GM23338 (cell line): Measurements from ENCODE around the gene ITPR2. TPM values are rescaled to one million over a fixed set of nuclear protein-coding genes. Genes with fewer than 3 reads are reported as not detected.

Experiments used
- ATAC-seq: fragments of 200-7000 bp; cut with Tn5 transposase; 3 replicates; pipeline ENCODE4 v1.9.1; 2020
- DNase-seq: peaks from one replicate; pipeline ENCODE4 v3.0.0-alpha.2; 2015; ENCODE audit warnings: low spot score
- H2AFZ ChIP-seq: fragments of 200-600 bp; sonication (generic); 2 replicates; pipeline ENCODE4 v1.8.0; 2016; ENCODE audit warnings: antibody characterized with exemption, mild to moderate bottlenecking, moderate library complexity
- H3F3A ChIP-seq: fragments of 200-600 bp; sonication (generic); replicated peaks from 2 replicates; pipeline ENCODE4 v1.8.0; 2017; ENCODE audit warnings: antibody characterized with exemption, mixed run types, low read depth
- H3K27ac ChIP-seq: fragments of 200-600 bp; sonication (generic); 2 replicates; pipeline ENCODE4 v1.6.1; 2016; ENCODE audit warnings: low read depth
- H3K27me3 ChIP-seq: fragments of 200-600 bp; sonication (generic); 2 replicates; pipeline ENCODE4 v1.8.0; 2016; ENCODE audit warnings: mild to moderate bottlenecking, mixed run types, moderate library complexity; ENCODE audit not compliant: insufficient read depth
- H3K36me3 ChIP-seq: fragments of 200-600 bp; sonication (generic); 2 replicates; pipeline ENCODE4 v1.8.0; 2016; ENCODE audit warnings: mild to moderate bottlenecking; ENCODE audit not compliant: insufficient read depth
- H3K4me1 ChIP-seq: fragments of 200-600 bp; sonication (generic); 2 replicates; pipeline ENCODE4 v1.8.0; 2016; ENCODE audit warnings: mild to moderate bottlenecking, moderate library complexity; ENCODE audit not compliant: insufficient read depth
- H3K4me2 ChIP-seq: fragments of 200-600 bp; sonication (generic); 2 replicates; pipeline ENCODE4 v1.7.1; 2017; ENCODE audit warnings: mixed run types
- H3K4me3 ChIP-seq: fragments of 200-600 bp; sonication (generic); 2 replicates; pipeline ENCODE4 v1.6.1; 2016; ENCODE audit warnings: mixed run types
- H3K79me2 ChIP-seq: fragments of 200-600 bp; sonication (generic); replicated peaks from 2 replicates; pipeline ENCODE4 v1.8.0; 2017; ENCODE audit warnings: mild to moderate bottlenecking; ENCODE audit not compliant: insufficient read depth
- H3K9me2 ChIP-seq: fragments of 200-600 bp; sonication (generic); 2 replicates; pipeline ENCODE4 v1.8.0; 2017; ENCODE audit not compliant: insufficient read depth
- H4K20me1 ChIP-seq: fragments of 200-600 bp; sonication (generic); replicated peaks from 2 replicates; pipeline ENCODE4 v1.8.0; 2017; ENCODE audit warnings: mild to moderate bottlenecking; ENCODE audit not compliant: insufficient read depth
- H3K27ac Mint-ChIP-seq: 2 replicates; pipeline ENCODE4 v1.8.0; 2020; ENCODE audit warnings: inconsistent platforms, mild to moderate bottlenecking, moderate library complexity, mixed read lengths
- H3K27me3 Mint-ChIP-seq: 3 replicates; pipeline ENCODE4 v1.8.0; 2022; ENCODE audit warnings: low read depth, mild to moderate bottlenecking, moderate library complexity, mixed read lengths, inconsistent platforms; ENCODE audit not compliant: insufficient read depth, poor library complexity
- H3K36me3 Mint-ChIP-seq: 3 replicates; pipeline ENCODE4 v1.8.0; 2021; ENCODE audit warnings: low read depth, mild to moderate bottlenecking, inconsistent platforms, moderate library complexity, mixed read lengths
- H3K4me1 Mint-ChIP-seq: 3 replicates; pipeline ENCODE4 v1.8.0; 2020; ENCODE audit warnings: mild to moderate bottlenecking, inconsistent platforms, mixed read lengths
- H3K4me3 Mint-ChIP-seq: 3 replicates; pipeline ENCODE4 v1.8.0; 2021; ENCODE audit warnings: moderate library complexity, mild to moderate bottlenecking, inconsistent platforms, mixed read lengths
- H3K9me3 Mint-ChIP-seq: 3 replicates; pipeline ENCODE4 v1.8.0; 2020; ENCODE audit warnings: moderate library complexity, mild to moderate bottlenecking, inconsistent platforms, mixed read lengths
- CREB1 ChIP-seq: fragments of 250-450 bp; sonication (Bioruptor Pico); IDR thresholded peaks from 2 replicates; pipeline ENCODE4 v1.5.0; 2020; ENCODE audit warnings: low read depth, mild to moderate bottlenecking, moderate library complexity
- EZH2 ChIP-seq: fragments of 200-600 bp; sonication (generic); IDR thresholded peaks from one replicate; pipeline ENCODE4 v1.8.0; 2017; ENCODE audit warnings: antibody characterized with exemption, mild to moderate bottlenecking, low read depth; ENCODE audit not compliant: unreplicated experiment
- EZH2phosphoT487 ChIP-seq: fragments of 200-600 bp; sonication (generic); IDR thresholded peaks from one replicate; pipeline ENCODE4 v1.8.1; 2018; ENCODE audit warnings: antibody characterized with exemption; ENCODE audit not compliant: unreplicated experiment
- JUNB ChIP-seq: IDR thresholded peaks from one replicate; pipeline ENCODE4 v1.6.1; 2016; ENCODE audit warnings: antibody characterized with exemption; ENCODE audit not compliant: unreplicated experiment
- NANOG ChIP-seq: IDR thresholded peaks from 2 replicates; pipeline ENCODE4 v1.6.1; 2016; ENCODE audit warnings: antibody characterized with exemption, borderline replicate concordance
- POLR2AphosphoS5 ChIP-seq: IDR thresholded peaks from 2 replicates; pipeline ENCODE4 v1.6.1; 2016; ENCODE audit warnings: antibody characterized with exemption, low read depth
- STAT1 ChIP-seq: IDR thresholded peaks from one replicate; pipeline ENCODE4 v1.6.1; 2016; ENCODE audit warnings: antibody characterized with exemption; ENCODE audit not compliant: unreplicated experiment
- ZNF114 ChIP-seq: fragments of 250-450 bp; sonication (Bioruptor Pico); IDR thresholded peaks from 2 replicates; pipeline ENCODE4 v1.5.0; 2020; ENCODE audit warnings: mild to moderate bottlenecking, moderate library complexity
- ZNF331 ChIP-seq: fragments of 250-450 bp; sonication (Bioruptor Pico); IDR thresholded peaks from 2 replicates; pipeline ENCODE4 v1.5.0; 2020; ENCODE audit warnings: low read depth, mild to moderate bottlenecking, moderate library complexity
- ZNF462 ChIP-seq: fragments of 250-450 bp; sonication (Bioruptor Pico); IDR thresholded peaks from 2 replicates; pipeline ENCODE4 v1.5.0; 2020; ENCODE audit warnings: mild to moderate bottlenecking, moderate library complexity
- polyA plus RNA-seq: library from polyadenylated mRNA; unstranded; fragments of >200 nt; fragmentation: Nextera tagmentation; extraction: Ambion mirVana; gene quantifications from 2 replicates; pipeline ENCODE4 v1.2.1, GENCODE V29; 2016
- total RNA-seq: library from RNA; depleted of rRNA; stranded (reverse); fragments of >200 nt; shearing (Covaris generic); gene quantifications from 2 replicates; pipeline ENCODE4 v1.2.3, GENCODE V29; 2014
- TF ChIP-seq, protein P1 (sequence below): IDR thresholded peaks from one replicate; pipeline ENCODE4 v1.6.1; 2018; ENCODE audit warnings: antibody characterized with exemption; ENCODE audit not compliant: unreplicated experiment
- TF ChIP-seq, protein P2 (sequence below): IDR thresholded peaks from 2 replicates; pipeline ENCODE4 v1.6.1; 2016; ENCODE audit warnings: antibody characterized with exemption
- TF ChIP-seq, protein P3 (sequence below), 2 experiments: fragments of 200-600 bp in 1 of 2; sonication (generic) in 1 of 2; conservative IDR thresholded peaks; 2 replicates each; pipeline versions ENCODE4 v1.5.1 to v1.6.1; 2016 to 2017; ENCODE audit warnings: antibody characterized with exemption in 2 of 2, low read depth in 2 of 2, mild to moderate bottlenecking in 2 of 2, moderate library complexity in 1 of 2

Gene ITPR2
- total and polyA plus RNA-seq, 2 experiments from 2014 or later: 44.5 to 65.2 TPM

- no peaks in the 10 kb centered on the region for H3K79me2 ChIP-seq
- H3K4me1 ChIP-seq: no peaks in the 10 kb centered on the region
- no peaks in the 10 kb centered on the region for H3K27me3 ChIP-seq
- Mint-ChIP-seq H3K27me3 (no peaks in the 10 kb centered on the region), H3K36me3 (peaks cover 11% of the 10 kb centered on the region), H3K4me3 (no peak overlapping the region), H3K9me3 (no peaks in the 10 kb centered on the region), H3K27ac (no peak overlapping the region), H3K4me1 (peaks cover 3% of the 10 kb centered on the region; the same call in 1 of the 3 replicates)
- H4K20me1 ChIP-seq: no peaks in the 10 kb centered on the region
- no peak for DNase-seq
- H3K27ac ChIP-seq: no peak overlapping the region; the same call in 1 of the 2 replicates
- no peaks in the 10 kb centered on the region for H3F3A ChIP-seq
- no peak overlapping the region for H2AFZ ChIP-seq
- H3K9me2 ChIP-seq: no peaks in the 10 kb centered on the region
- no peak for TF ChIP-seq CREB1 (CRISPR knock-in tag)
- TF ChIP-seq EZH2: no peak
- no peak for TF ChIP-seq NANOG
- TF ChIP-seq ZNF331 (CRISPR knock-in tag): no peak
- TF ChIP-seq, protein P1, sequence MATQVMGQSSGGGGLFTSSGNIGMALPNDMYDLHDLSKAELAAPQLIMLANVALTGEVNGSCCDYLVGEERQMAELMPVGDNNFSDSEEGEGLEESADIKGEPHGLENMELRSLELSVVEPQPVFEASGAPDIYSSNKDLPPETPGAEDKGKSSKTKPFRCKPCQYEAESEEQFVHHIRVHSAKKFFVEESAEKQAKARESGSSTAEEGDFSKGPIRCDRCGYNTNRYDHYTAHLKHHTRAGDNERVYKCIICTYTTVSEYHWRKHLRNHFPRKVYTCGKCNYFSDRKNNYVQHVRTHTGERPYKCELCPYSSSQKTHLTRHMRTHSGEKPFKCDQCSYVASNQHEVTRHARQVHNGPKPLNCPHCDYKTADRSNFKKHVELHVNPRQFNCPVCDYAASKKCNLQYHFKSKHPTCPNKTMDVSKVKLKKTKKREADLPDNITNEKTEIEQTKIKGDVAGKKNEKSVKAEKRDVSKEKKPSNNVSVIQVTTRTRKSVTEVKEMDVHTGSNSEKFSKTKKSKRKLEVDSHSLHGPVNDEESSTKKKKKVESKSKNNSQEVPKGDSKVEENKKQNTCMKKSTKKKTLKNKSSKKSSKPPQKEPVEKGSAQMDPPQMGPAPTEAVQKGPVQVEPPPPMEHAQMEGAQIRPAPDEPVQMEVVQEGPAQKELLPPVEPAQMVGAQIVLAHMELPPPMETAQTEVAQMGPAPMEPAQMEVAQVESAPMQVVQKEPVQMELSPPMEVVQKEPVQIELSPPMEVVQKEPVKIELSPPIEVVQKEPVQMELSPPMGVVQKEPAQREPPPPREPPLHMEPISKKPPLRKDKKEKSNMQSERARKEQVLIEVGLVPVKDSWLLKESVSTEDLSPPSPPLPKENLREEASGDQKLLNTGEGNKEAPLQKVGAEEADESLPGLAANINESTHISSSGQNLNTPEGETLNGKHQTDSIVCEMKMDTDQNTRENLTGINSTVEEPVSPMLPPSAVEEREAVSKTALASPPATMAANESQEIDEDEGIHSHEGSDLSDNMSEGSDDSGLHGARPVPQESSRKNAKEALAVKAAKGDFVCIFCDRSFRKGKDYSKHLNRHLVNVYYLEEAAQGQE: no peak
- TF ChIP-seq ZNF114 (CRISPR knock-in tag): no peak
- no peak for TF ChIP-seq ZNF462
- no peak for TF ChIP-seq JUNB
- no peak for TF ChIP-seq EZH2phosphoT487
- TF ChIP-seq, protein P2, sequence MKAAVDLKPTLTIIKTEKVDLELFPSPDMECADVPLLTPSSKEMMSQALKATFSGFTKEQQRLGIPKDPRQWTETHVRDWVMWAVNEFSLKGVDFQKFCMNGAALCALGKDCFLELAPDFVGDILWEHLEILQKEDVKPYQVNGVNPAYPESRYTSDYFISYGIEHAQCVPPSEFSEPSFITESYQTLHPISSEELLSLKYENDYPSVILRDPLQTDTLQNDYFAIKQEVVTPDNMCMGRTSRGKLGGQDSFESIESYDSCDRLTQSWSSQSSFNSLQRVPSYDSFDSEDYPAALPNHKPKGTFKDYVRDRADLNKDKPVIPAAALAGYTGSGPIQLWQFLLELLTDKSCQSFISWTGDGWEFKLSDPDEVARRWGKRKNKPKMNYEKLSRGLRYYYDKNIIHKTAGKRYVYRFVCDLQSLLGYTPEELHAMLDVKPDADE: no peak
- TF ChIP-seq, protein P3, sequence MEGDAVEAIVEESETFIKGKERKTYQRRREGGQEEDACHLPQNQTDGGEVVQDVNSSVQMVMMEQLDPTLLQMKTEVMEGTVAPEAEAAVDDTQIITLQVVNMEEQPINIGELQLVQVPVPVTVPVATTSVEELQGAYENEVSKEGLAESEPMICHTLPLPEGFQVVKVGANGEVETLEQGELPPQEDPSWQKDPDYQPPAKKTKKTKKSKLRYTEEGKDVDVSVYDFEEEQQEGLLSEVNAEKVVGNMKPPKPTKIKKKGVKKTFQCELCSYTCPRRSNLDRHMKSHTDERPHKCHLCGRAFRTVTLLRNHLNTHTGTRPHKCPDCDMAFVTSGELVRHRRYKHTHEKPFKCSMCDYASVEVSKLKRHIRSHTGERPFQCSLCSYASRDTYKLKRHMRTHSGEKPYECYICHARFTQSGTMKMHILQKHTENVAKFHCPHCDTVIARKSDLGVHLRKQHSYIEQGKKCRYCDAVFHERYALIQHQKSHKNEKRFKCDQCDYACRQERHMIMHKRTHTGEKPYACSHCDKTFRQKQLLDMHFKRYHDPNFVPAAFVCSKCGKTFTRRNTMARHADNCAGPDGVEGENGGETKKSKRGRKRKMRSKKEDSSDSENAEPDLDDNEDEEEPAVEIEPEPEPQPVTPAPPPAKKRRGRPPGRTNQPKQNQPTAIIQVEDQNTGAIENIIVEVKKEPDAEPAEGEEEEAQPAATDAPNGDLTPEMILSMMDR (conservative IDR thresholded peaks at IDR 0.05; ENCODE audit: low read depth in 2 of 2): no peak
- TF ChIP-seq POLR2AphosphoS5: no peak
- no peak for TF ChIP-seq STAT1
- H3K4me3 ChIP-seq: no peak overlapping the region
- H3K4me2 ChIP-seq: no peak overlapping the region
- no peak for ATAC-seq
- H3K36me3 ChIP-seq: peaks cover 7% of the 10 kb centered on the region; the same call in 1 of the 2 replicates
Observed at GRCh38 chr12:26555139-26555538, 277.9 kb downstream of the ITPR2 start.
